Kidney (tissue), 22 donors: ENCODE results near the gene PRR11. TPM values are rescaled to one million over a fixed set of nuclear protein-coding genes. Genes with fewer than 3 reads are reported as not detected.

Experiments
- DNase-seq, 5 donors: peaks; one replicate each; pipeline ENCODE4 v3.0.0-alpha.2; 2013 to 2020
- FAIRE-seq: peaks from 2 replicates; lab custom pipeline; 2012; peaks lifted over from hg19 to GRCh38; lab: Jason Lieb, UNC
- H3K27ac ChIP-seq, 2 donors: one replicate each; pipeline ENCODE4 v1.7.0; 2013; ENCODE audit warnings: low read depth in 2 of 2, low read length in 2 of 2, inconsistent platforms in 1 of 2
- H3K27me3 ChIP-seq: one replicate; pipeline ENCODE4 v1.7.1; 2013; ENCODE audit warnings: low read length, inconsistent platforms; ENCODE audit not compliant: control insufficient read depth, insufficient read depth
- H3K36me3 ChIP-seq, 3 donors: one replicate each; pipeline versions ENCODE4 v1.7.0 to v1.7.1; 2013; ENCODE audit warnings: low read length in 3 of 3, control low read depth in 1 of 3, inconsistent platforms in 1 of 3; ENCODE audit not compliant: insufficient read depth in 3 of 3, control insufficient read depth in 2 of 3
- H3K4me1 ChIP-seq, 3 donors: one replicate each; pipeline versions ENCODE4 v1.7.0 to v1.7.1; 2013; ENCODE audit warnings: low read length in 3 of 3, inconsistent platforms in 1 of 3, low read depth in 1 of 3; ENCODE audit not compliant: control insufficient read depth in 2 of 3, insufficient read depth in 2 of 3
- H3K4me3 ChIP-seq, 3 donors: one replicate each; pipeline versions ENCODE4 v1.7.0 to v1.8.1; 2013; ENCODE audit warnings: low read length in 3 of 3, control low read depth in 1 of 3, inconsistent platforms in 1 of 3
- H3K9ac ChIP-seq, 3 donors: one replicate each; pipeline versions ENCODE4 v1.7.0 to v1.7.1; 2013; ENCODE audit warnings: low read length in 3 of 3, control low read depth in 1 of 3, inconsistent platforms in 1 of 3
- H3K9me3 ChIP-seq, 3 donors: one replicate each; pipeline versions ENCODE4 v1.7.0 to v1.7.1; 2013; ENCODE audit warnings: low read length in 3 of 3, control low read depth in 1 of 3, inconsistent platforms in 1 of 3; ENCODE audit not compliant: control insufficient read depth in 2 of 3, insufficient read depth in 1 of 3
- CTCF ChIP-seq: IDR thresholded peaks from 3 replicates; pipeline ENCODE4 v1.5.1; 2012; ENCODE audit warnings: mild to moderate bottlenecking, moderate library complexity, borderline replicate concordance; ENCODE audit not compliant: insufficient read depth; ENCODE audit errors: extremely low read depth
- intact Hi-C: fragments of 100-400 bp; cut with DNase I; formaldehyde crosslinking; loops from one replicate; pipeline ENCODE4 v1.11.1; 2022
- long read RNA-seq, 10 donors: library from polyadenylated mRNA in 1 of 10; unstranded in 1 of 10; transcript quantifications; one replicate each; pipeline ENCODE4 v2.0.0 and lab custom pipeline, GENCODE V29; 2021 to 2026
- polyA plus RNA-seq: library from polyadenylated mRNA; stranded (reverse); fragments of 350-450 nt; fragmentation: Illumina TruSeq; extraction: RNeasy Lipid Tissue Mini Kit (QIAGEN cat#74804); gene quantifications from one replicate; pipeline ENCODE4 v1.2.3, GENCODE V29; 2014; ENCODE audit warnings: low read depth, low replicate concordance; ENCODE audit not compliant: insufficient read depth
- total RNA-seq: library from RNA; stranded (reverse); fragmentation: NEBNext Ultra II Directional; extraction: Animal tissue kit (Norgen Biotek cat#: 25700); gene quantifications from one replicate; pipeline ENCODE4 v1.2.1, GENCODE V29; 2021
- donor health status: control.
- donor health status: control.
- donor health status: control.
- donor health status: control.
- donor health status: control.
- donor health status: DM: yes; HTN: yes; CAD: no.
- donor health status: Normal renal cell carcinoma (clear cell type).

PRR11 gene
- total RNA-seq, result 2.5 TPM
- polyA plus RNA-seq, result 0.26 TPM
- long read RNA-seq, donor 1, partial matches to known transcripts, result 0 of 2 reads
- long read RNA-seq, donor 1, other reads (novel, unspliced or antisense), result 0 of 2 reads
- long read RNA-seq, donor 2, partial matches to known transcripts, result 0 of 1 reads
- long read RNA-seq, donor 2, other reads (novel, unspliced or antisense), result 0 of 1 reads
- long read RNA-seq, donor 3, result 0 reads
- long read RNA-seq, donor 4, result 0 reads
- long read RNA-seq, donor 5, result 0 reads
- long read RNA-seq, donor 6, result 0 reads
- long read RNA-seq, donor 7, result 0 reads
- long read RNA-seq, donor 8, partial matches to known transcripts, result 0 of 2 reads
- long read RNA-seq, donor 8, other reads (novel, unspliced or antisense), result 0 of 2 reads
- long read RNA-seq, donor 9, result 0 reads
- long read RNA-seq, donor 10, partial matches to known transcripts, result 0 of 5 reads
- long read RNA-seq, donor 10, other reads (novel, unspliced or antisense), result 0 of 5 reads

DNA sequence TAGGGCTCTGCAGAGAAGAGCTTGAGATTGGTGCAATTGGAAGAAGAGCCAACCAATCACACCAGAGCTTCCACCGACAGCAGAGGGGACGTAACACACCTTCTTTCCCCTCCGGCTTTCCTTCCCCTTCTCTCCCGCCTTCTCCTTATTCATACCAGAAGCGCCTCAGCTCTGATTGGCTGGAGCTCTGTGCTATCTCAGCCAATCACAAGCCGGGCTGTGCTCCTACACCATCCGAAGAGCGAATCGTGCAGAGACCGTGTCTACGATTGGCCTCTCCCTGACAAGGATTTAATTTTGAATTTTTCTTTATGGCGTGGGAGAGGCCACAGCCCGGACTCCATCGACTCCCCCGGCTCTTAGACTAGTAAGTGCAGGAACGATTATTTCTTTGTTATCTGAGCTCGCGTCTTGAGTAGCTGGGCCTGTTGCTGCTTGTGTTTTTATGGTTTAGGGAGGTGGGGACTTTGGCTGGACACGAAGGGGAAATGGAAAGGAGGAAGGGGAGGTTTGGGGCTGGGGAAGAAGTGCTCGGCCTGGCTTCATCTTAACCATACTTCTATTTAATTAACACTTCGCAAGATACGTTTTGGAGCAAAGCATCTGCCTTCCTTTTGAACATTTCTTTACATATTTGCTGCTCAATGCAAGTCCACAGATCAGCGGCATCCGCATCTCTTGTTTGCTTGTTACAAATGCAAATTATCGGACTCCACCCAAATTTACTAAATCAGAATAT lies at the start of gene PRR11:
TSS of gene PRR11 (plus strand) at position 308 of the 739 bp plus-strand sequence. CDS start 14,007 bp downstream, outside the sequence.
- Histone ChIP-seq H3K4me1 (peaks cover 0 to 6% (median 3%) of the 10 kb centered on the region in 3 donors), H3K9me3 (no peaks in the 10 kb centered on the region), H3K27ac (peak within 1 kb of the TSS; percentile 76 to 85), H3K36me3 (no peaks in the 10 kb centered on the region), H3K27me3 (no peaks in the 10 kb centered on the region), H3K9ac (peak within 1 kb of the TSS; percentile 76 to 89 (median 79)), H3K4me3 (peak within 1 kb of the TSS; percentile 84 to 98 (median 92))
- FAIRE-seq (peak; percentile 99), DNase-seq (peak; percentile 96 to 100 (median 100))
- intact Hi-C loops, result no loop called here
- no peak for TF ChIP-seq CTCF

DNA sequence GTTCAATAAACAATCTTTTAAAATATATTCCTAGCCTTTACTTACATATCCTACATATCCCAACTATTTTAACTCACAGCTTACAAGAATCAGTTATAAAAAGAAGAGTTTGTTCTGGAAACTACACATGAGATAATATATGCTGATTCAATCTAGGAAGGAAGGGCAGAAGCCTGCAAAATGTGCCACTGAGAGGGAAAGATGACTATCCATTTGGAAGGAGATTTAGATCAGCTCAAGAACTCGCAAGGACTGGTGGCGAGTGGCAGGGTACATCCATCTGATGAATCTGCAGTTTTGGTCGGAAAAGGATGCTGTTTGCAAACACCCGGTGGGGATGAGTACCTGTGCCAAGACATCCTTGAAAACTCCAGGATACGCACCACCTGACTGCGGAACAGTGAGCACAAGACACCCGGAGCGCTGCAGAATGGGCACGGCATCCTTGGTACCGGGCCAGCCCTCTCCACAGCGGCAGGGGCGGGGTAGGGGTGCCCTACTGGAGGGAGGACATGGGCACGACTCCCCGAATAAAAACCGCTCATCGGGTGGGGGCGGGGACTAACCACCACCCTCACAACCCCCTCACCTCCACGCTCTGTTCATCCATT lies 49.6 kb upstream of the PRR11 start:
- peak; percentile 26 to 87 (median 59) for DNase-seq
- intact Hi-C loops, result no loop called here
- Histone ChIP-seq H3K36me3 (no peaks in the 10 kb centered on the region), H3K27ac (peak overlapping the region; percentile 71 to 75), H3K4me3 (peak overlapping the region; percentile 76 to 91 (median 83)), H3K9ac (peak overlapping the region; percentile 20 to 60 (median 33)), H3K27me3 (no peaks in the 10 kb centered on the region), H3K4me1 (peaks cover 0 to 3% (median 0%) of the 10 kb centered on the region in 3 donors), H3K9me3 (no peaks in the 10 kb centered on the region)
- TF ChIP-seq CTCF, result no peak
- no peak for FAIRE-seq

DNA sequence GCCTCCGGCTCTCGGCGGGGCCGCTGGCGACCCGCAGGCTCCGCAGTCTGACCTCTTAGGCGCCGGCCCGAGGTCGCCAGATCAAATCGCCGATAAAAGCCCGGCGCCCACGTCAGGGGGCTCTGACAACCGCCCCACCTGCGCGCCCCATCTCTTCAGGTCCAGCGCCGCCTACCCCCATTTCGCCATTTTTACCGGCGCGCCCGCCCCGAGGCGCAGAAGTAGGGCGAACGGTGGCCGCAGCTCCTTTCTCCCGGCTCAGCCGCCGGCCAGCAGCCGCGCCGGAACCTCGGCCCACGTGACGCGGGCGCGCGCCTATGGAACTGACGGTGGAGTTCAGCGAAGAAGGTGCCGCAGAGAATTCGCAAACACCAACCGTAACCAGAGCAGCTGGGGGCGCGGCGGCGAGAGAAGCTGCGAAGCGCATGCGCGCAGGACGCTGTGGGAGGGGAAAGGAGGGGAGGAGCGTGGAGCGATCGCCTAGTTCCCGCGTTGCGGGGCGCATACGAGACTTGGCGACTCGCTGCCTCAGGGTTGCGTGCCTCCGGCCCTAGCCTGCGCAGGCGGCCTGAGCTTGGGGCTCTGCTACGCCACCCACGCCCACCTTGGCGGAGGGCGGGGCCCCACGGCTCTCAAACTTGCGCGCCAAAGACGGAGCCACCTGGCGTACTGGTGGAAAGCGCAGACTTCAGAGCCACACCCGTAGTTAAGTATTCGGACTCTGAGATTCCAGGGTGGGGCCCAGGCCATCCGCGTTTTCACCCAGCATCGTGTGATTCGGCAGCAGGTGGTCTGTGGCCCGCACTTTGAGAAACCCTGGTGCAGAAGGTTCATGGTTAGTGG lies 48.9 kb upstream of the PRR11 start, which contains the start of gene TRIM37:
TSS of gene TRIM37 (minus strand) at position 418 of the 843 bp plus-strand sequence. CDS start 419 bp downstream, outside the sequence.
- Histone ChIP-seq H3K4me3 (peak within 1 kb of the TSS; percentile 76 to 91 (median 83)), H3K9me3 (no peaks in the 10 kb centered on the region), H3K27ac (peak within 1 kb of the TSS; percentile 71 to 75), H3K4me1 (peaks cover 0 to 3% (median 0%) of the 10 kb centered on the region in 3 donors), H3K27me3 (no peaks in the 10 kb centered on the region), H3K36me3 (peaks cover 0 to 3% (median 0%) of the 10 kb centered on the region in 3 donors), H3K9ac (peak within 1 kb of the TSS; percentile 59 to 67 (median 60))
- no peak for TF ChIP-seq CTCF
- FAIRE-seq (no peak), DNase-seq (peak; percentile 99)
- intact Hi-C loops, result no loop called here
